ENCODE results near the gene SH3BGRL2. TPM values are rescaled to one million over a fixed set of nuclear protein-coding genes. Genes with fewer than 3 reads are reported as not detected.
A peak's percentile ranks its signal among the peaks of the same experiment; 100 is the strongest.

The SH3BGRL2 gene
- total RNA-seq, 1 experiment from 2014 or later: 11.8 TPM

GRCh38 chr6:79600313-79600712 is 30.8 kb upstream of the SH3BGRL2 start:
- Histone ChIP-seq H2AFZ (ENCODE audit: low read length) (no peak overlapping the region), H3K9me3 (ENCODE audit: control insufficient read depth, low read depth, low read length) (no peaks in the 10 kb centered on the region), H3T11ph (ENCODE audit: low read length) (no peak overlapping the region), H2BK12ac (ENCODE audit: insufficient read length, low read depth, low read length) (no peak overlapping the region), H4K5ac (ENCODE audit: insufficient read length, low read depth, low read length) (no peak overlapping the region), H3K4ac (ENCODE audit: low read depth, low read length) (no peak overlapping the region), H4K91ac (ENCODE audit: insufficient read length, low read depth, low read length) (no peak overlapping the region), H2AK5ac (ENCODE audit: insufficient read length, low read length) (no peak overlapping the region), H3K27me3 (ENCODE audit: insufficient read depth, low read length) (no peaks in the 10 kb centered on the region), H3K14ac (ENCODE audit: insufficient read depth, low read length) (no peak overlapping the region), H3K79me1 (ENCODE audit: insufficient read depth, low read depth, low read length, poor library complexity, severe bottlenecking) (no peaks in the 10 kb centered on the region), H4K8ac (replicated peaks; ENCODE audit: insufficient read length, low read depth, low read length) (no peak overlapping the region), H3K56ac (ENCODE audit: insufficient read length, low read depth, low read length) (no peak overlapping the region), H3K9ac (ENCODE audit: extremely low read depth, insufficient read length, low read length) (no peak overlapping the region), H2BK5ac (ENCODE audit: insufficient read length, low read length) (no peak overlapping the region), H3K79me2 (ENCODE audit: insufficient read depth, low read length) (no peaks in the 10 kb centered on the region), H3K23ac (ENCODE audit: insufficient read length, low read depth, low read length) (no peak overlapping the region), H3K18ac (ENCODE audit: insufficient read length, low read depth, low read length) (no peak overlapping the region), H2BK120ac (ENCODE audit: low read depth, low read length, poor library complexity, severe bottlenecking) (no peak overlapping the region), H2BK15ac (ENCODE audit: low read depth, low read length) (no peak overlapping the region), H3K23me2 (ENCODE audit: insufficient read length, low read depth, low read length, poor library complexity, severe bottlenecking) (no peaks in the 10 kb centered on the region), H2BK20ac (ENCODE audit: low read depth, low read length, poor library complexity, severe bottlenecking) (no peak overlapping the region), H4K20me1 (ENCODE audit: control insufficient read depth, insufficient read depth, insufficient read length) (no peaks in the 10 kb centered on the region), H3K27ac (ENCODE audit: insufficient read length, low read depth, low read length) (no peak overlapping the region), H3K4me2 (ENCODE audit: insufficient read depth, insufficient read length, low read length) (no peak overlapping the region), H3K4me1 (ENCODE audit: insufficient read depth, low read length) (no peaks in the 10 kb centered on the region)
- Mint-ChIP-seq H3K27ac (peak overlapping the region in 1 of 3 experiments; percentile 29; a peak in 1 of 7 replicates), H3K36me3 (ENCODE audit: insufficient read depth in 1 of 3, low read depth in 3 of 3) (no peaks in the 10 kb centered on the region), H3K27me3 (ENCODE audit: low read depth) (no peaks in the 10 kb centered on the region), H3K4me1 (no peaks in the 10 kb centered on the region), H3K4me3 (no peak overlapping the region), H3K9me3 (no peaks in the 10 kb centered on the region)
- no CpG with 5 or more reads among the region's 3 CpGs for WGBS (ENCODE audit: extremely low coverage, insufficient read length, low lambda C conversion rate)
- DNase-seq: no peak
- no peak for TF ChIP-seq CTCF (conservative IDR thresholded peaks at IDR 0.05)

Measured in H9 (cell line).